GM12878 (cell line): Measurements from ENCODE around the gene TRIM3. TPM values are rescaled to one million over a fixed set of nuclear protein-coding genes. Genes with fewer than 3 reads are reported as not detected.

Experiments
- ATAC-seq: fragments of 200-7000 bp; cut with Tn5 transposase; 3 replicates; pipeline ENCODE4 v1.9.1; 2020; ENCODE audit warnings: mild to moderate bottlenecking, moderate library complexity
- BruUV-seq: library from RNA; stranded (reverse); fragments of 400-500 nt; replicated peaks from 2 replicates; lab custom pipeline; 2021; lab: Mats Ljungman, UMichigan
- CTCF ChIA-PET: fragments of 300-600 bp; sonication (Branson Sonifier 250); formaldehyde crosslinking; extraction: SDS; loops from one replicate; lab custom pipeline; 2021; ENCODE audit warnings: inconsistent platforms; lab: Yijun Ruan, JAX
- POLR2A ChIA-PET: fragments of 350-600 bp; formaldehyde crosslinking; extraction: SDS; loops from one replicate; lab custom pipeline; 2021; ENCODE audit warnings: inconsistent platforms; lab: Charles Lee
- RAD21 ChIA-PET: fragments of 300-600 bp; sonication (Branson Sonifier 250); formaldehyde crosslinking; loops from one replicate; lab custom pipeline; 2023; ENCODE audit warnings: antibody characterized with exemption; ENCODE audit not compliant: unreplicated experiment; lab: Charles Lee
- SMC1A ChIA-PET: fragments of 300-600 bp; sonication (Branson Sonifier 250); formaldehyde crosslinking; loops from one replicate; lab custom pipeline; 2023; ENCODE audit not compliant: unreplicated experiment, uncharacterized antibody; lab: Charles Lee
- DNase-seq: peaks from one replicate; pipeline ENCODE4 v3.0.0-alpha.2; 2011; ENCODE audit warnings: low read depth, low spot score
- FAIRE-seq: peaks from 3 replicates; lab custom pipeline; 2011; peaks lifted over from hg19 to GRCh38; lab: Jason Lieb, UNC
- H2AFZ ChIP-seq: 2 replicates; pipeline ENCODE4 v1.6.0; 2011; ENCODE audit warnings: low read depth, low read length, control low read depth; ENCODE audit not compliant: control insufficient read depth
- H3K27ac ChIP-seq: 2 replicates; pipeline ENCODE4 v1.5.1; 2011; ENCODE audit warnings: control low read depth; ENCODE audit not compliant: control insufficient read depth, insufficient read depth
- H3K27me3 ChIP-seq, 2 experiments: replicated peaks in 1 of 2; 2 replicates each; pipeline versions ENCODE4 v1.6.0 to v1.6.1; 2011; ENCODE audit warnings: low read length in 1 of 2; ENCODE audit not compliant: control insufficient read depth in 2 of 2, insufficient read depth in 2 of 2
- H3K36me3 ChIP-seq, 2 experiments: 2 replicates each; pipeline ENCODE4 v1.5.1; 2011; ENCODE audit warnings: low read length in 1 of 2; ENCODE audit not compliant: control insufficient read depth in 2 of 2, insufficient read depth in 2 of 2
- H3K4me1 ChIP-seq: 2 replicates; pipeline ENCODE4 v1.6.1; 2011; ENCODE audit warnings: mild to moderate bottlenecking, low read length, moderate library complexity, mixed read lengths; ENCODE audit not compliant: control insufficient read depth, insufficient read depth
- H3K4me2 ChIP-seq: 2 replicates; pipeline ENCODE4 v1.6.0; 2011; ENCODE audit warnings: control low read depth; ENCODE audit not compliant: control insufficient read depth, insufficient read depth
- H3K4me3 ChIP-seq: fragments of 200-600 bp; sonication (generic); 2 replicates; pipeline ENCODE4 v1.5.1; 2016
- H3K79me2 ChIP-seq: 2 replicates; pipeline ENCODE4 v1.6.0; 2011; ENCODE audit warnings: low read length; ENCODE audit not compliant: control insufficient read depth, insufficient read depth
- H3K9ac ChIP-seq: 2 replicates; pipeline ENCODE4 v1.8.0; 2011; ENCODE audit warnings: low read length, control low read depth, mixed read lengths; ENCODE audit not compliant: control insufficient read depth, insufficient read depth
- H3K9me3 ChIP-seq: replicated peaks from 3 replicates; pipeline ENCODE4 v1.5.1; 2011; ENCODE audit warnings: mild to moderate bottlenecking, low read length; ENCODE audit not compliant: control insufficient read depth, insufficient read depth
- H4K20me1 ChIP-seq: 2 replicates; pipeline ENCODE4 v1.6.0; 2011; ENCODE audit not compliant: control insufficient read depth, insufficient read depth
- BRCA1 ChIP-seq: IDR thresholded peaks from 2 replicates; pipeline ENCODE4 v1.6.1; 2011; ENCODE audit warnings: low read depth, low read length, improper control_type of control experiment
- EZH2 ChIP-seq: IDR thresholded peaks from 2 replicates; pipeline ENCODE4 v1.6.1; 2012; ENCODE audit warnings: low read depth, mild to moderate bottlenecking, control low read depth, inconsistent platforms, low read length, borderline replicate concordance; ENCODE audit not compliant: control insufficient read depth
- NFXL1 ChIP-seq: fragments of 450-650 bp; IDR thresholded peaks from 2 replicates; pipeline ENCODE4 v1.6.1; 2017; ENCODE audit warnings: antibody characterized with exemption, mild to moderate bottlenecking, borderline replicate concordance
- ZNF217 ChIP-seq: fragments of 450-650 bp; IDR thresholded peaks from 2 replicates; pipeline ENCODE4 v1.6.1; 2017; ENCODE audit warnings: antibody characterized with exemption, mild to moderate bottlenecking
- ZNF384 ChIP-seq: IDR thresholded peaks from 2 replicates; pipeline ENCODE4 v1.6.1; 2012; ENCODE audit warnings: low read depth, mild to moderate bottlenecking, low read length, improper control_type of control experiment, borderline replicate concordance
- WGBS: methylation state at CpG from one replicate; pipeline ENCODE4 v1.1.6; 2016; ENCODE audit warnings: low lambda C conversion rate; ENCODE audit not compliant: insufficient replicate concordance, insufficient coverage; ENCODE audit errors: missing lambda C conversion rate; 5-methylcytosine and 5-hydroxymethylcytosine counted together
- in situ Hi-C: fragments of 300-500 bp; cut with MboI; formaldehyde crosslinking; loops from 9 replicates; pipeline ENCODE4 v1.14.3; 2018; ENCODE audit warnings: mixed read lengths
- intact Hi-C: fragments of 100-400 bp; cut with micrococcal nuclease; formaldehyde crosslinking; loops from one replicate; pipeline ENCODE4 v1.14.2; 2022; ENCODE audit not compliant: unreplicated experiment
- polyA plus RNA-seq, 11 experiments: library from polyadenylated mRNA; depleted of rRNA in 4 of 11; unstranded in 6 of 11; stranded (reverse) in 5 of 11; fragments of >200 nt; fragmentation: Nextera tagmentation in 4 of 11; fragmentation: Illumina TruSeq in 1 of 11; extraction: Ambion mirVana in 4 of 11; extraction: Trizol in 1 of 11; gene quantifications; 1 replicate in 1 of 11; 2 replicates in 10 of 11; pipeline versions ENCODE4 v1.2.1 to v1.2.3, GENCODE V29; 2011 to 2016; ENCODE audit warnings: inconsistent platforms in 2 of 11, missing spikeins in 2 of 11, low read depth in 1 of 11
- total RNA-seq, 4 experiments: library from RNA; depleted of rRNA in 3 of 4; stranded (reverse); fragments of >200 nt in 3 of 4; fragmentation: Illumina TruSeq in 1 of 4; extraction: Trizol in 1 of 4; gene quantifications; 2 replicates each; pipeline versions ENCODE4 v1.2.1 to v1.2.3, GENCODE V29; 2013 to 2021
- TF ChIP-seq, protein P1 (sequence below): fragments of 450-650 bp; IDR thresholded peaks from 2 replicates; pipeline ENCODE4 v1.6.1; 2018; ENCODE audit warnings: borderline replicate concordance, mild to moderate bottlenecking; ENCODE audit not compliant: partially characterized antibody
- TF ChIP-seq, protein P2 (sequence below): fragments of 450-650 bp; IDR thresholded peaks from 2 replicates; pipeline ENCODE4 v1.6.1; 2017; ENCODE audit warnings: low read depth, mild to moderate bottlenecking, moderate library complexity

Gene TRIM3
- total and polyA plus RNA-seq, 10 of the 15 experiments (the other 5 are each of a cell fraction or from before 2014, with no cell fraction given), result 0.34 to 11.8 (median 4.8) TPM

DNA sequence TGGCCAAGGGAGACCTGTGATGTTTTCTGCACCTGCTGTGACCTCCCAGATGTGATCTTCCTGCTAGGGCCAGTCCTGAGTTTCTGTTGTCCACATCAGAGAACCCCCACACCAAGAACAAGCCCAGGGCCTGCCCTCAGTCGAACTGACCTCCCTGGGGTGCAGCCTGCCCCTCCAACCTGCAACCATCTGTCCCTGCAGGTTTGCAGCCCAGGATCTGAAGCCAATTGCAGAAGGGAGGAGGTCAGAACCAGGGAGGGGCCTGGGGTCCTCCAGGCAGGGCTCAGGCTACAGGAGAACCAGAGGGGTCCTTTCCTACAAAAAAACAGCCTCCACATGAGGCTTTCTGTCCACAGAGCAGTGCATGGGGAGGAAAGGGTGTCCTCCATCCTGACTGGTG is 807 bp downstream of the TRIM3 start (continued):
- TF ChIP-seq, protein P1, sequence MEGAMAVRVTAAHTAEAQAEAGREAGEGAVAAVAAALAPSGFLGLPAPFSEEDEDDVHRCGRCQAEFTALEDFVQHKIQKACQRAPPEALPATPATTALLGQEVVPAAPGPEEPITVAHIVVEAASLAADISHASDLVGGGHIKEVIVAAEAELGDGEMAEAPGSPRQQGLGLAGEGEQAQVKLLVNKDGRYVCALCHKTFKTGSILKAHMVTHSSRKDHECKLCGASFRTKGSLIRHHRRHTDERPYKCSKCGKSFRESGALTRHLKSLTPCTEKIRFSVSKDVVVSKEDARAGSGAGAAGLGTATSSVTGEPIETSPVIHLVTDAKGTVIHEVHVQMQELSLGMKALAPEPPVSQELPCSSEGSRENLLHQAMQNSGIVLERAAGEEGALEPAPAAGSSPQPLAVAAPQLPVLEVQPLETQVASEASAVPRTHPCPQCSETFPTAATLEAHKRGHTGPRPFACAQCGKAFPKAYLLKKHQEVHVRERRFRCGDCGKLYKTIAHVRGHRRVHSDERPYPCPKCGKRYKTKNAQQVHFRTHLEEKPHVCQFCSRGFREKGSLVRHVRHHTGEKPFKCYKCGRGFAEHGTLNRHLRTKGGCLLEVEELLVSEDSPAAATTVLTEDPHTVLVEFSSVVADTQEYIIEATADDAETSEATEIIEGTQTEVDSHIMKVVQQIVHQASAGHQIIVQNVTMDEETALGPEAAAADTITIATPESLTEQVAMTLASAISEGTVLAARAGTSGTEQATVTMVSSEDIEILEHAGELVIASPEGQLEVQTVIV, result no peak
- no peak for TF ChIP-seq EZH2

DNA sequence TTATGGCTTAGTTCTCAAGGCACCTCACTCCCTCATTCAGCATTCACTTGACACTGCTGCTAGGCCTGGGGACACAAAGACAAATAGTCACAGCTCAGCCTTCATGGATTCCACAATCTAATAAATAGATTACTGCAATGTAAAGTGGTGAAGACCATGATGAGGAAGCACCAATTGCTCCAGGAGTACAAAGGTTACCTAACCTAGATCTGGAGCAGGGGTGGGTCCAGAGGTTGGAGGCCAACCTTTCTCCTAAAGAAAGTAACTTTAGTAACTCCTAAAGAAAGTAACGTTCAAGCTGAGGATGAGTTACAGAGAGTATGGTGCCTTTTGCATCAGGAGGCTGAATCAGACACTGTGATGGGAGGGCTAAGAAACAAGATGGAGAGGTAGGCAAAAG is 4.1 kb downstream of the TRIM3 start:
- Histone ChIP-seq H3K4me3 (no peak overlapping the region), H3K27me3 (no peaks in the 10 kb centered on the region), H3K9ac (no peak overlapping the region), H3K4me2 (no peak overlapping the region; the same call in 1 of the 2 replicates), H3K4me1 (peaks cover 15% of the 10 kb centered on the region), H3K36me3 (no peaks in the 10 kb centered on the region), H4K20me1 (no peaks in the 10 kb centered on the region), H3K9me3 (no peaks in the 10 kb centered on the region), H3K27ac (peak overlapping the region; percentile 11; the same call in 1 of the 2 replicates), H3K79me2 (no peaks in the 10 kb centered on the region), H2AFZ (peak overlapping the region; percentile 94)
- ChIA-PET POLR2A (interaction anchor here (1.0 to 4.3 kb wide), 7 partner anchors 12 to 240 kb away, joined by 3 to 26 read pairs (median 4); partner anchors contain the start of genes ARFIP2, SMPD1, TIMM10B and TPP1), SMC1A (interaction anchor here (0.8 to 1.9 kb wide), 10 partner anchors 10 to 90 kb away, joined by 3 to 5 read pairs (median 4); partner anchors contain the start of genes ARFIP2 and TIMM10B), RAD21 (interaction anchor here (0.8 to 2.7 kb wide), 5 partner anchors 12 to 213 kb away, joined by 3 to 21 read pairs (median 4); partner anchors contain the start of genes ARFIP2, MRPL17, SMPD1 and TIMM10B), CTCF (interaction anchor here (0.7 to 2.8 kb wide), 6 partner anchors 12 to 214 kb away, joined by 3 to 20 read pairs (median 9); partner anchors contain the start of genes ARFIP2, MRPL17 and TIMM10B)
- intact Hi-C loops, result no loop called here
- DNase-seq (no peak), FAIRE-seq (no peak), ATAC-seq (no peak)
- in situ Hi-C loops, result no loop called here
- TF ChIP-seq BRCA1 (no peak), NFXL1 (no peak), ZNF384 (no peak), ZNF217 (no peak)
- TF ChIP-seq, protein P2, sequence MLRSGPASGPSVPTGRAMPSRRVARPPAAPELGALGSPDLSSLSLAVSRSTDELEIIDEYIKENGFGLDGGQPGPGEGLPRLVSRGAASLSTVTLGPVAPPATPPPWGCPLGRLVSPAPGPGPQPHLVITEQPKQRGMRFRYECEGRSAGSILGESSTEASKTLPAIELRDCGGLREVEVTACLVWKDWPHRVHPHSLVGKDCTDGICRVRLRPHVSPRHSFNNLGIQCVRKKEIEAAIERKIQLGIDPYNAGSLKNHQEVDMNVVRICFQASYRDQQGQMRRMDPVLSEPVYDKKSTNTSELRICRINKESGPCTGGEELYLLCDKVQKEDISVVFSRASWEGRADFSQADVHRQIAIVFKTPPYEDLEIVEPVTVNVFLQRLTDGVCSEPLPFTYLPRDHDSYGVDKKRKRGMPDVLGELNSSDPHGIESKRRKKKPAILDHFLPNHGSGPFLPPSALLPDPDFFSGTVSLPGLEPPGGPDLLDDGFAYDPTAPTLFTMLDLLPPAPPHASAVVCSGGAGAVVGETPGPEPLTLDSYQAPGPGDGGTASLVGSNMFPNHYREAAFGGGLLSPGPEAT, result peak; percentile 6; the same call in 1 of the 2 replicates
- BruUV-seq, result no TSS peak
- 100% methylated on average over 1 of the region's 1 CpG for WGBS
